ENCODE measurements around the gene DVL1. TPM values are rescaled to one million over a fixed set of nuclear protein-coding genes. Genes with fewer than 3 reads are reported as not detected.
A peak's percentile ranks its signal among the peaks of the same experiment; 100 is the strongest.

The DVL1 gene
- total RNA-seq, 2 experiments from 2014 or later: 29.1 to 30.7 TPM

DNA sequence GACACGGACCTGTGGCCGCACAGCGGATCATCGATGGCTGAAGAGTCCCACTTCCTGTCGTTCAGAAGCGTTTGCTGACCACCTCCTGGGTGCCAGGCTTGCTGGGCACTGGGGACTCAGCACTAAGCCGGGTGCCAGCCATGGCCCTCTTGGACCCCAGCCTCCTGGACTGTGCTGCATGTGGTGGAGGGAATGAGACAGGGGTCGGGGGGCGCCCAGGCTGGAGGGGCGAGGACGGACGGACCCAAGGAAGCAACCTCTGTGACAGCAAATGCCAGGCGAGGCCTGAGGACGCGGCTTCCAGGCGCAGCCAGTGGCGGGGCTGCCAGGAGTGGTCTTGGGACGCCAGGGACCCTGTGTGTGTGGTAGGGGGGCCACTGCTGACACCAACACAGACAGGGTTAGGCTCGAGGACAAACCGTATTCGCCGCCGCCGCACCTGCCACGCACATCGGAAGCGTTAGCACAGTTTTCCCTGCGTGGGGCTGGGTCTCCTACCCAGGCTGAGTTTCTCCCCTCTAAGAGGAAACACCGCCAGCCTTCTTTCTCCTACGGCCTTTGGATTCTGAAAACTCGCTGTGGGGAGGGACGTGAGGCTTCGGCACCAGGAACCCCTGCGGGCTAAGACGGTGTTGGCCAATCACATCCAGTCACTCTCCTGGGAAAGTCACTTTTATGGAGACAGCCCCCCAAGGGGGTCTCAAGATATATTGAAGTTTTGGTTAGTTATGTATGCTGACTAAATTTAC lies 12.2 kb upstream of the DVL1 start:
- ATAC-seq: no peak

DNA sequence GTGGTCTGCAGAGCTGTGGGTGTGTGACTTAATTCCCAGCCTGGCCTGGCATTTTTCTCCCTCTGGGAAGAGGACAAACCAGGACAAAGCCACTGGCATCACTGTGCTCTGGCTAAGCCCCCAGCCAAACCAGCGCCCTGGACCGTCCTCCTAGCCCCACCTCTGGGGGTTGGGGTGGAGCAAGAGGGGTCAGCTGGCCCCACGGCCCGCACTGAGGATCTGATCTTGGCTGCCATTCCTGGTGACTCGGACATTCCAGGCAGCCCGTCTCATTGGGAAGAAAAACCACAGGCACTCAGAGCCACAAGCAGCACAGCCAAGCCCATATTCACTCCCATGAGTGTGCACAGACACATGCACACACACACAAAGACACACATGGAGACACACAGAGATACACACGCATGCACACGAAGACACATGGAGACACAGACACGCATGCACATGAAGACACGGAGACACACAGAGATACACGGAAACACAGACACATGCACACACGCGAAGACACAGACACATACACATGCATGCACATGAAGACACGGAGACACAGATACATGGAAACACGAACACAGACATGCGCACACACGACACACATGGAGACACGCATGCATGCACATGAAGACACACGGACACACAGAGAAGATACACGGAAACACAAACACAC lies 11.4 kb upstream of the DVL1 start:
- H3K36me3 Mint-ChIP-seq (ENCODE audit: low read depth): no peaks in the 10 kb centered on the region
- ATAC-seq: no peak
- no peaks in the 10 kb centered on the region for H3K9me3 Mint-ChIP-seq (ENCODE audit: insufficient read depth)
- H3K4me1 Mint-ChIP-seq (ENCODE audit: low read depth): peaks cover 18% of the 10 kb centered on the region
- POLR2A ChIA-PET: no interaction called here
- CTCF ChIA-PET: interaction anchor here (1.6 kb wide), 1 partner anchor 11 kb away, joined by 4 read pairs; no protein-coding TSS in a partner anchor
- H3K27ac Mint-ChIP-seq: no peak overlapping the region
- no peak for DNase-seq
- H3K27me3 Mint-ChIP-seq (ENCODE audit: low read depth): peaks cover 16% of the 10 kb centered on the region
- H3K4me3 Mint-ChIP-seq: no peak overlapping the region

More for the DNA sequence above, 12.2 kb upstream of the DVL1 start:
- Mint-ChIP-seq H3K9me3 (ENCODE audit: insufficient read depth) (no peaks in the 10 kb centered on the region), H3K4me1 (ENCODE audit: low read depth) (peaks cover 18% of the 10 kb centered on the region), H3K36me3 (ENCODE audit: low read depth) (no peaks in the 10 kb centered on the region), H3K27me3 (ENCODE audit: low read depth) (peaks cover 16% of the 10 kb centered on the region), H3K27ac (no peak overlapping the region), H3K4me3 (no peak overlapping the region)
- ChIA-PET CTCF (no interaction called here), POLR2A (no interaction called here)
- DNase-seq: no peak

DNA sequence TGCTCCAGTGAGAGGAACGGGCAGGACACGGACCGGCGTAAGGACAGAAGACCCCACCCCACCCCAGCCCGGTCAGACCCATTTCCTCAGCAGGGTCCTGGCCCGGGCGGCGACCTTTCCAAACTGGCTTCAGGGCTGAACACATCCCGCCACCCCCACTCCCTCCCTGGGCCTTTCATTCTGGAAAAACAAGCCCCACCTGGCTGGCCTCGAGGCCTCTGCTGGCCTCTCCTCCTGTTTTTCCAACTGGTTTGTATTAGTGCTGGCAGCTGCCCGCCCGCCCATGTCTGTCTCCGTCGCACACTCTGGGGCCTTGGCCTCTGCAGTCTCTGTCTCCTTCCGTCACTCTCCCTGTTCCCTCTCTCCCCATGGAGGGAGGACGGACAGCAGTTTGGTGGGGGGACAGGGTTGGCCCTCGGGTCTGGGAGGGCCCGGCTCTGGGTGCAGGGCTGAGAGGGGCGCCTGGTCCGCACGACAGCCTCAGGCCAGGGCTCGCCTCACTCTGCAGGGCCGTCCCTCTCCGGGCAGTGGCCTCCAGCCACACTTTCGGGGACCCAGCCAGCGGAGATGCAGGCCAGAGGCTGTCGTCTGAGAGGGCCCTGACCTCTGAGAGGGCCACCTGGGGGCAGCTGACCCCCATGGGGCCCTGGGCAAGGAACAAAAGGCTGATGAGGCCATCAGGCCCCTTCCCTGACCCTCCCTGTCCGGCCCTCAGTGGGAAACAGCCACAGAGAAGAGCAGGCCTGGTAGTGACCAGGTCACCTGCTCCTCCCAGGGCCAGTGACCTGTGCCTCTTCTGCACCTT lies 10.6 kb upstream of the DVL1 start:
- CTCF ChIA-PET: interaction anchor here (1.6 kb wide), 1 partner anchor 12 kb away, joined by 4 read pairs; no protein-coding TSS in a partner anchor
- Mint-ChIP-seq H3K27ac (no peak overlapping the region), H3K4me3 (no peak overlapping the region), H3K4me1 (ENCODE audit: low read depth) (peaks cover 18% of the 10 kb centered on the region), H3K36me3 (ENCODE audit: low read depth) (no peaks in the 10 kb centered on the region), H3K9me3 (ENCODE audit: insufficient read depth) (no peaks in the 10 kb centered on the region), H3K27me3 (ENCODE audit: low read depth) (peaks cover 16% of the 10 kb centered on the region)
- POLR2A ChIA-PET: no interaction called here
- DNase-seq (no peak), ATAC-seq (no peak)

DNA sequence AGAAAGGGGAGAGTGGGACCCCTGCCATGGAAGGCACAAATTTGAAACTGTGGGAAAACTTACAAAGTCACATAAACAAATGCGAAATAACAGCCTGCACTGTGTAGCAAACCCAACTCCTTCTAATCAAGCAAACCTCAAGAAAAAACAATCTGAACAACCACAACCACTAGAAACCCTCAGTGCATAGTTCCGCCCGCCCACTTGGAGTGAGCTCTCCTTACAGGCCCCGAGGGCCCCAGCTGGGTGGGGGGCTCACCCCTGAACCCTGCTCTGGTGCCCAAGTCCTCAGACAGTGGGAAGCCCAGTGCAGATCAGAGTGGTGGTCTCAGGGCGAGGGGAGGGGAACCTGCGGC lies 10.1 kb upstream of the DVL1 start:
- no peaks in the 10 kb centered on the region for H3K9me3 Mint-ChIP-seq (ENCODE audit: insufficient read depth)
- ChIA-PET POLR2A (no interaction called here), CTCF (interaction anchor here (0.5 to 1.6 kb wide), 2 partner anchors 12 to 64 kb away, joined by 3 to 4 read pairs; no protein-coding TSS in a partner anchor)
- no peaks in the 10 kb centered on the region for H3K36me3 Mint-ChIP-seq (ENCODE audit: low read depth)
- peaks cover 18% of the 10 kb centered on the region for H3K4me1 Mint-ChIP-seq (ENCODE audit: low read depth)
- peak; percentile 52 for ATAC-seq
- H3K27me3 Mint-ChIP-seq (ENCODE audit: low read depth): peaks cover 16% of the 10 kb centered on the region
- DNase-seq: no peak
- no peak overlapping the region for H3K4me3 Mint-ChIP-seq
- H3K27ac Mint-ChIP-seq: peak overlapping the region; percentile 54

DNA sequence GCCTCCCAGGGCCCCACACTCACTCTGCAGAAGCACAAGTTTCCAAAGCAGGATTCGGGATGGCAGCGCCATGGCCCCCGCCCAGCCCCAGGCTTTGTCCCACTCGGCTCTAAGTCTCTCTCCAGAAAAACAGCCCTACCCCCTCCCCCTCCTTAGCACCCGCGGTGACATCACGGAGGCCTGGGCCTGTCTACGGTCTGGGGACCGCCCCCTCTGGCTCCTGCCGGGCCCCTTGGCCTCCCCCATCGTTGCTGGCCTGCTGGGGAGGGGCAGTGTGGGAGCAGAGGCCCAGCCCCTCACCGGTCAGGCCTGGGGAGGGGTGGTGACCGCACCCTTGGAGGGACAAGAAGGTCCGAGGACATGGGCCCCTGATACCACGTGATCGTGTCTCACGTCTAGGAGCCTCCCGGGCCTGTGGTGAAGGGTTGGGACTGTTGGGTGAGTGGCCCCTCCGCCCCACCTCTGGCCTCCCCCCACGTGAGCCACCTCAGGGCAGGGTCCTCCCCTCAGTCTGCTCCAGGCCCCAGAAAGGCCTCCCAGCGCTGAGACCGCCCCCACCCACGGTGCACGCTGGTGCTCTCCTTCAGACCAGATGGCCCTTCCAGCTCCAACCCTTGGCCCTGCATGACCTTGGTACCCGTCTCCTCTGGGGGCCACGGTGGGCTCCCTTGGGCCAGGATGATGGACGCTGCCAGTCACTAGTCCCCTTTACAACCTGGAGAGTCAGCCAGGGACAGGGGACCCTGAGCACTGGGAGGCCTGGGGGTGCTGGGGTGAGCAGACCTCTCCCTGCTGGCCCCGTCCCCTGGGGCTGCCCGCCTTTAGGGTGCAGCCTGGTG lies 9.4 kb upstream of the DVL1 start, which contains the start of gene MXRA8:
Gene MXRA8, minus strand, starts transcription at position 123 of the 839 bp plus-strand sequence. Its CDS starts 51 bp downstream, at position 72.
- no peak for DNase-seq
- H3K36me3 Mint-ChIP-seq (ENCODE audit: low read depth): no peaks in the 10 kb centered on the region
- H3K9me3 Mint-ChIP-seq (ENCODE audit: insufficient read depth): no peaks in the 10 kb centered on the region
- H3K27me3 Mint-ChIP-seq (ENCODE audit: low read depth): peaks cover 21% of the 10 kb centered on the region
- peaks cover 20% of the 10 kb centered on the region for H3K4me1 Mint-ChIP-seq (ENCODE audit: low read depth)
- peak within 1 kb of the TSS; percentile 54 for H3K27ac Mint-ChIP-seq
- ChIA-PET POLR2A (no interaction called here), CTCF (interaction anchor here (0.5 to 1.6 kb wide), 3 partner anchors 13 to 65 kb away, joined by 3 to 4 read pairs (median 3); no protein-coding TSS in a partner anchor)
- peak; percentile 6 for ATAC-seq
- no peak within 1 kb of the TSS for H3K4me3 Mint-ChIP-seq

- H3K27ac Mint-ChIP-seq: no peak overlapping the region
- H3K27me3 Mint-ChIP-seq (ENCODE audit: low read depth): peaks cover 26% of the 10 kb centered on the region
- ATAC-seq (no peak), DNase-seq (no peak)
- peaks cover 20% of the 10 kb centered on the region for H3K4me1 Mint-ChIP-seq (ENCODE audit: low read depth)
- no peaks in the 10 kb centered on the region for H3K36me3 Mint-ChIP-seq (ENCODE audit: low read depth)
- H3K9me3 Mint-ChIP-seq (ENCODE audit: insufficient read depth): no peaks in the 10 kb centered on the region
- POLR2A ChIA-PET: no interaction called here
- no peak overlapping the region for H3K4me3 Mint-ChIP-seq
- CTCF ChIA-PET: interaction anchor here (1.1 kb wide), 1 partner anchor 15 kb away, joined by 3 read pairs; no protein-coding TSS in a partner anchor
These were observed 8.7 kb upstream of the DVL1 start for GRCh38 chr1:1357871-1358432.

DNA sequence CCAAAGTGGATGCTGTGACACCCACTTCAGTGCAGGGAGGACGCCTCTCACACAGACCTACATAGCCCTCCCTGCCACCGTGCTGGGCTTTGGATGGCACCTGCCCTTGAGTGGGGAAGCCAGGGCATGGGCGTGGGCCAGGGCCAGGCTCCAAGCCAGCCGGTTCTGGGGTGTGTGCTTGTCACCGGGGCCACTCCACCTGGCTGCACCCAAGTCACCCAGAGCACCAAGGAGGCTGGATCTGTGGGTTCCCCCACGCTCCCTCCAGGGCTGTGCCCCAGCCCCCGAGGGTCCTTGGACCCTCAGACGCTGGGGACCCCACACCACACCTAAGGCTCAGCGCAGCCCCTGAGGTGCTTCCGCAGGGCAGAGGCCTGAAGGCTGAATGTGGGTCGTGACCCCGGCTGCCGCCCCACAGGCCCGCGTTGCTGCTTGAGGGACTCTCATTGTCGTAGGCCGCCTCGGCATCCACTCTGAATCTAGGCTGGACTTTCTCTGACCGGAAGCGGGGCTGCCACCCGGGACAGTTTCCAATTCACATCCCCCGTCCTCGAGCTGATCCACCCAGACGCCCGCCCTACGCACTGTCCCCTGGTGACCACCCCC lies 7.7 kb upstream of the DVL1 start:
- no peaks in the 10 kb centered on the region for H3K9me3 Mint-ChIP-seq (ENCODE audit: insufficient read depth)
- H3K36me3 Mint-ChIP-seq (ENCODE audit: low read depth): no peaks in the 10 kb centered on the region
- DNase-seq (no peak), ATAC-seq (peak; percentile 31)
- no peak overlapping the region for H3K27ac Mint-ChIP-seq
- POLR2A ChIA-PET: no interaction called here
- peaks cover 27% of the 10 kb centered on the region for H3K4me1 Mint-ChIP-seq (ENCODE audit: low read depth)
- CTCF ChIA-PET: no interaction called here
- H3K4me3 Mint-ChIP-seq: no peak overlapping the region
- peaks cover 32% of the 10 kb centered on the region for H3K27me3 Mint-ChIP-seq (ENCODE audit: low read depth)

DNA sequence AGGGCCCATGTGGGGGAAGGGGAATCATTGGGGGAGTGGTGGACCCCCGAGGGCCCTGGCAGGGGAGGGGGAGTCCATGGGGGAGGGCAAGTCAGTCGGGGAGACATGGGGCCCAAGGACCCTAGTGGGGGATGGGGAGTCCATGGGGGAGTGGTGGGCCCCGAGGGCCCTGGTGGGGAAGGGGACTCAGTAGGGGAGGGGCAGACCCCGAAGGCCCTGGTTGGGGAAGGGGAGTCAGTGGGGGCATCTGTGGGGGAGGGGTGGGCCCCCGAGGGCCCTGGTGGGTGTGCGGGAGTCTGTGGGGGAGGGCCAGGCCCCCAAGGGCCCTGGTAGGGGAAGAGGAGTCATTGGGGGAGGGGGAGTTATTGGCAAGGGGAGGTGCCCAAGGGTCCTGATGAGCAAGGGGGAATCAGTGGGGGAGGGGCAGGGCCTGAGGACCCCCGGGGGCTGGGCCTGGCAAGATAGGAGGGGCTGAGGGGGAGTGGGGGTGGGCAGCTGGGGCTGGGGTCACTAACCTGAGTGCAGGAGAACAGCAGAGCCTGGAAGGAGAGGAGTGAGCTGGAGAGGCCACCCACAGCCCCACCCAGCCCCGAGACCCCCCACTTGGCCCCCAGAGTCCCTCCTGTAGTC lies 7.1 kb upstream of the DVL1 start:
- ATAC-seq (no peak), DNase-seq (no peak)
- H3K4me1 Mint-ChIP-seq (ENCODE audit: low read depth): peaks cover 27% of the 10 kb centered on the region
- H3K4me3 Mint-ChIP-seq: no peak overlapping the region
- H3K36me3 Mint-ChIP-seq (ENCODE audit: low read depth): no peaks in the 10 kb centered on the region
- no peak overlapping the region for H3K27ac Mint-ChIP-seq
- peaks cover 32% of the 10 kb centered on the region for H3K27me3 Mint-ChIP-seq (ENCODE audit: low read depth)
- no peaks in the 10 kb centered on the region for H3K9me3 Mint-ChIP-seq (ENCODE audit: insufficient read depth)
- CTCF ChIA-PET: no interaction called here
- POLR2A ChIA-PET: no interaction called here

- DNase-seq (no peak), ATAC-seq (peak; percentile 15)
- peaks cover 27% of the 10 kb centered on the region for H3K4me1 Mint-ChIP-seq (ENCODE audit: low read depth)
- H3K27ac Mint-ChIP-seq: no peak overlapping the region
- no peak overlapping the region for H3K4me3 Mint-ChIP-seq
- ChIA-PET POLR2A (interaction anchor here (1.3 kb wide), 1 partner anchor 20 kb away, joined by 7 read pairs; the partner anchor contains the start of gene AURKAIP1), CTCF (no interaction called here)
- no peaks in the 10 kb centered on the region for H3K9me3 Mint-ChIP-seq (ENCODE audit: insufficient read depth)
- H3K36me3 Mint-ChIP-seq (ENCODE audit: low read depth): no peaks in the 10 kb centered on the region
- H3K27me3 Mint-ChIP-seq (ENCODE audit: low read depth): peaks cover 26% of the 10 kb centered on the region
These were observed 6.2 kb upstream of the DVL1 start for GRCh38 chr1:1355416-1355815.

Measured in activated CD8-positive, alpha-beta T cell treated with anti-CD3 and anti-CD28 coated beads, Interleukin-2, amount 10 ng/mL, durations not matched to agents 7 days and 5 days (primary cell).